Measurements from ENCODE around the gene LMO3.

Gene LMO3

GRCh38 chr12:16585781-16586180 lies 20.2 kb downstream of the LMO3 start:
- no peak for TF ChIP-seq CTCF (IDR thresholded peaks at IDR 0.05)

- no peak for TF ChIP-seq CTCF (IDR thresholded peaks at IDR 0.05)
These were observed 21.8 kb downstream of the LMO3 start for GRCh38 chr12:16583969-16584745.

GRCh38 chr12:16581416-16581815 lies 24.5 kb downstream of the LMO3 start:
- no peak for TF ChIP-seq CTCF (IDR thresholded peaks at IDR 0.05)

- no peak for TF ChIP-seq CTCF (IDR thresholded peaks at IDR 0.05)
These were observed 26.9 kb downstream of the LMO3 start for GRCh38 chr12:16579041-16579440.

- no peak for TF ChIP-seq CTCF (IDR thresholded peaks at IDR 0.05)
These were observed 32.4 kb downstream of the LMO3 start for GRCh38 chr12:16573398-16574077.

- TF ChIP-seq CTCF (IDR thresholded peaks at IDR 0.05), result no peak
These were observed 37.1 kb downstream of the LMO3 start for GRCh38 chr12:16568873-16569272.

GRCh38 chr12:16564675-16565074 lies 41.3 kb downstream of the LMO3 start:
- no peak for TF ChIP-seq CTCF (IDR thresholded peaks at IDR 0.05)

Measured in LNCAP (cell line).